H9 (cell line): ENCODE data around the gene LIMS2. TPM values are rescaled to one million over a fixed set of nuclear protein-coding genes. Genes with fewer than 3 reads are reported as not detected.

Experiments used
- DNase-seq: peaks from one replicate; pipeline ENCODE4 v3.0.0-alpha.2; 2017
- H2AFZ ChIP-seq: one replicate; pipeline ENCODE4 v1.6.1; 2013; ENCODE audit warnings: mild to moderate bottlenecking, low read length, control low read depth, moderate library complexity
- H2AK5ac ChIP-seq: 2 replicates; pipeline ENCODE4 v1.6.1; 2013; ENCODE audit warnings: low read length, control low read depth, mixed read lengths; ENCODE audit not compliant: insufficient read length
- H2BK120ac ChIP-seq: one replicate; pipeline ENCODE4 v1.6.1; 2013; ENCODE audit warnings: low read depth, mild to moderate bottlenecking, low read length, control low read depth, inconsistent platforms; ENCODE audit not compliant: poor library complexity, severe bottlenecking
- H2BK12ac ChIP-seq: 2 replicates; pipeline ENCODE4 v1.6.1; 2013; ENCODE audit warnings: low read length, control low read depth, mixed read lengths, low read depth; ENCODE audit not compliant: insufficient read length
- H2BK15ac ChIP-seq: 2 replicates; pipeline ENCODE4 v1.6.1; 2013; ENCODE audit warnings: low read depth, low read length, control low read depth
- H2BK20ac ChIP-seq: one replicate; pipeline ENCODE4 v1.6.1; 2013; ENCODE audit warnings: low read depth, mild to moderate bottlenecking, low read length, control low read depth, inconsistent platforms; ENCODE audit not compliant: poor library complexity, severe bottlenecking
- H2BK5ac ChIP-seq: 2 replicates; pipeline ENCODE4 v1.6.1; 2013; ENCODE audit warnings: low read length, control low read depth, mixed read lengths; ENCODE audit not compliant: insufficient read length
- H3K14ac ChIP-seq: 2 replicates; pipeline ENCODE4 v1.6.1; 2013; ENCODE audit warnings: low read length, control low read depth; ENCODE audit not compliant: insufficient read depth
- H3K18ac ChIP-seq: 2 replicates; pipeline ENCODE4 v1.6.1; 2013; ENCODE audit warnings: low read depth, mild to moderate bottlenecking, mixed read lengths, low read length, control low read depth; ENCODE audit not compliant: insufficient read length
- H3K23ac ChIP-seq: 2 replicates; pipeline ENCODE4 v1.6.1; 2013; ENCODE audit warnings: low read length, control low read depth, mixed read lengths, low read depth; ENCODE audit not compliant: insufficient read length
- H3K23me2 ChIP-seq: 2 replicates; pipeline ENCODE4 v1.6.1; 2013; ENCODE audit warnings: low read depth, mild to moderate bottlenecking, mixed read lengths, low read length, control low read depth; ENCODE audit not compliant: insufficient read length, poor library complexity, severe bottlenecking
- H3K27ac ChIP-seq: 2 replicates; pipeline ENCODE4 v1.5.1; 2013; ENCODE audit warnings: low read length, control low read depth, mixed read lengths, low read depth; ENCODE audit not compliant: insufficient read length
- H3K27me3 ChIP-seq: 2 replicates; pipeline ENCODE4 v1.6.1; 2013; ENCODE audit warnings: low read length, control low read depth, inconsistent platforms; ENCODE audit not compliant: insufficient read depth
- H3K4ac ChIP-seq: 2 replicates; pipeline ENCODE4 v1.6.1; 2013; ENCODE audit warnings: low read depth, mild to moderate bottlenecking, control low read depth, inconsistent platforms, low read length, moderate library complexity
- H3K4me1 ChIP-seq: 2 replicates; pipeline ENCODE4 v1.6.1; 2013; ENCODE audit warnings: low read length, control low read depth, inconsistent platforms; ENCODE audit not compliant: insufficient read depth
- H3K4me2 ChIP-seq: 2 replicates; pipeline ENCODE4 v1.6.1; 2013; ENCODE audit warnings: low read length, control low read depth, mixed read lengths; ENCODE audit not compliant: insufficient read length, insufficient read depth
- H3K56ac ChIP-seq: 2 replicates; pipeline ENCODE4 v1.6.1; 2013; ENCODE audit warnings: low read depth, mild to moderate bottlenecking, mixed read lengths, low read length, control low read depth; ENCODE audit not compliant: insufficient read length
- H3K79me1 ChIP-seq: 2 replicates; pipeline ENCODE4 v1.6.1; 2013; ENCODE audit warnings: low read depth, mild to moderate bottlenecking, moderate library complexity, low read length, control low read depth, inconsistent platforms; ENCODE audit not compliant: insufficient read depth, poor library complexity, severe bottlenecking
- H3K79me2 ChIP-seq: 2 replicates; pipeline ENCODE4 v1.6.1; 2013; ENCODE audit warnings: low read length, control low read depth, inconsistent platforms; ENCODE audit not compliant: insufficient read depth
- H3K9ac ChIP-seq: 2 replicates; pipeline ENCODE4 v1.6.1; 2013; ENCODE audit warnings: low read length, control low read depth, mixed read lengths; ENCODE audit not compliant: insufficient read length; ENCODE audit errors: extremely low read depth
- H3K9me3 ChIP-seq: one replicate; pipeline ENCODE4 v1.6.1; 2013; ENCODE audit warnings: low read depth, low read length, inconsistent platforms; ENCODE audit not compliant: control insufficient read depth
- H3T11ph ChIP-seq: one replicate; pipeline ENCODE4 v1.6.1; 2013; ENCODE audit warnings: mild to moderate bottlenecking, low read length, control low read depth, inconsistent platforms
- H4K20me1 ChIP-seq: one replicate; pipeline ENCODE4 v1.6.1; 2013; ENCODE audit not compliant: control insufficient read depth, insufficient read length, insufficient read depth
- H4K5ac ChIP-seq: 2 replicates; pipeline ENCODE4 v1.6.1; 2013; ENCODE audit warnings: low read depth, mild to moderate bottlenecking, mixed read lengths, low read length, control low read depth; ENCODE audit not compliant: insufficient read length
- H4K8ac ChIP-seq: replicated peaks from 2 replicates; pipeline ENCODE4 v1.6.1; 2013; ENCODE audit warnings: low read length, control low read depth, mixed read lengths, low read depth; ENCODE audit not compliant: insufficient read length
- H4K91ac ChIP-seq: 2 replicates; pipeline ENCODE4 v1.6.1; 2013; ENCODE audit warnings: low read depth, mild to moderate bottlenecking, moderate library complexity, mixed read lengths, low read length, control low read depth; ENCODE audit not compliant: insufficient read length
- H3K27ac Mint-ChIP-seq, 3 experiments: 2 replicates in 2 of 3; 3 replicates in 1 of 3; pipeline ENCODE4 v1.8.0; 2020 to 2021; ENCODE audit warnings: mixed read lengths in 3 of 3, mild to moderate bottlenecking in 1 of 3, moderate library complexity in 1 of 3
- H3K27me3 Mint-ChIP-seq: 2 replicates; pipeline ENCODE4 v1.8.0; 2021; ENCODE audit warnings: low read depth, mild to moderate bottlenecking, moderate library complexity, mixed read lengths
- H3K36me3 Mint-ChIP-seq, 3 experiments: 2 replicates in 2 of 3; 3 replicates in 1 of 3; pipeline ENCODE4 v1.8.0; 2020 to 2021; ENCODE audit warnings: low read depth in 3 of 3, mixed read lengths in 3 of 3; ENCODE audit not compliant: insufficient read depth in 1 of 3
- H3K4me1 Mint-ChIP-seq, 2 experiments: 2 replicates each; pipeline ENCODE4 v1.8.0; 2020; ENCODE audit warnings: mixed read lengths in 2 of 2
- H3K4me3 Mint-ChIP-seq, 2 experiments: 2 replicates in 1 of 2; 3 replicates in 1 of 2; pipeline ENCODE4 v1.8.0; 2020 to 2021; ENCODE audit warnings: mild to moderate bottlenecking in 2 of 2, mixed read lengths in 2 of 2, moderate library complexity in 1 of 2
- H3K9me3 Mint-ChIP-seq, 2 experiments: 2 replicates in 1 of 2; 3 replicates in 1 of 2; pipeline ENCODE4 v1.8.0; 2020; ENCODE audit warnings: mild to moderate bottlenecking in 2 of 2, mixed read lengths in 2 of 2, moderate library complexity in 1 of 2
- CTCF ChIP-seq: fragments of 200-600 bp; sonication (generic); conservative IDR thresholded peaks from 3 replicates; pipeline ENCODE4 v1.8.0; 2021; ENCODE audit warnings: antibody characterized with exemption, mild to moderate bottlenecking
- WGBS: extraction: QIAGEN DNeasy Blood & Tissue Kit; methylation state at CpG from one replicate; pipeline ENCODE4 v1.1.7; 2013; ENCODE audit warnings: missing lambda C conversion rate, low lambda C conversion rate, mixed read lengths; ENCODE audit not compliant: insufficient read length; ENCODE audit errors: extremely low coverage; 5-methylcytosine and 5-hydroxymethylcytosine counted together
- total RNA-seq: library from RNA; stranded (reverse); gene quantifications from 2 replicates; pipeline ENCODE4 v1.2.1, GENCODE V29; 2021

LIMS2 gene
- total RNA-seq, 1 experiment from 2014 or later = 5.9 TPM

GRCh38 chr2:127615511-127616166 is 59.7 kb downstream of the LIMS2 start:
- no peak overlapping the region for H3K56ac ChIP-seq
- no peak overlapping the region for H3K18ac ChIP-seq
- H2BK120ac ChIP-seq = no peak overlapping the region
- no peak overlapping the region for H2BK12ac ChIP-seq
- peak; percentile 13 for DNase-seq
- no peak overlapping the region for H4K91ac ChIP-seq
- H3K9me3 ChIP-seq = peaks cover 5% of the 10 kb centered on the region
- no peak overlapping the region for H3K23ac ChIP-seq
- no peak overlapping the region for H2BK5ac ChIP-seq
- H3K4me3 Mint-ChIP-seq = no peak overlapping the region
- H3K4me1 Mint-ChIP-seq = no peaks in the 10 kb centered on the region
- H3K9ac ChIP-seq = no peak overlapping the region
- peaks cover 11% of the 10 kb centered on the region for H3K27me3 Mint-ChIP-seq
- no peak overlapping the region for H2BK20ac ChIP-seq
- H2AK5ac ChIP-seq = no peak overlapping the region
- H3K4ac ChIP-seq = no peak overlapping the region
- no peak for TF ChIP-seq CTCF
- no peak overlapping the region for H4K5ac ChIP-seq
- no peak overlapping the region for H2AFZ ChIP-seq
- no peak overlapping the region for H3K4me2 ChIP-seq
- no peaks in the 10 kb centered on the region for H3K27me3 ChIP-seq
- H3K79me2 ChIP-seq = no peaks in the 10 kb centered on the region
- H4K20me1 ChIP-seq = no peaks in the 10 kb centered on the region
- H3T11ph ChIP-seq = no peak overlapping the region
- no peak overlapping the region for H3K27ac ChIP-seq
- H3K4me1 ChIP-seq = no peaks in the 10 kb centered on the region
- H3K79me1 ChIP-seq = no peaks in the 10 kb centered on the region
- no peak overlapping the region for H2BK15ac ChIP-seq
- no peaks in the 10 kb centered on the region for H3K23me2 ChIP-seq
- no peak overlapping the region for H4K8ac ChIP-seq
- H3K27ac Mint-ChIP-seq = no peak overlapping the region
- no peak overlapping the region for H3K14ac ChIP-seq
- peaks cover 6 to 10% of the 10 kb centered on the region in 2 experiments; a peak in 4 of 5 replicates for H3K9me3 Mint-ChIP-seq
- H3K36me3 Mint-ChIP-seq = no peaks in the 10 kb centered on the region; a peak in 1 of 7 replicates
- WGBS = no CpG with 5 or more reads among the region's 18 CpGs
